Nephron (organoid): ENCODE measurements around the gene BDKRB2.

Experiments
- H3K27ac Mint-ChIP-seq, 3 experiments: 2 replicates each; pipeline ENCODE4 v1.8.0; 2020; ENCODE audit warnings: mixed read lengths in 3 of 3, mild to moderate bottlenecking in 2 of 3, moderate library complexity in 1 of 3
- H3K27me3 Mint-ChIP-seq: 2 replicates; pipeline ENCODE4 v1.8.0; 2021; ENCODE audit warnings: low read depth, mild to moderate bottlenecking, moderate library complexity, mixed read lengths
- H3K36me3 Mint-ChIP-seq: 2 replicates; pipeline ENCODE4 v1.8.0; 2020; ENCODE audit warnings: low read depth, mixed read lengths
- H3K4me1 Mint-ChIP-seq: 2 replicates; pipeline ENCODE4 v1.8.0; 2020; ENCODE audit warnings: mixed read lengths
- H3K4me3 Mint-ChIP-seq, 3 experiments: 2 replicates each; pipeline ENCODE4 v1.8.0; 2020; ENCODE audit warnings: mild to moderate bottlenecking in 3 of 3, mixed read lengths in 3 of 3, moderate library complexity in 2 of 3
- H3K9me3 Mint-ChIP-seq: 2 replicates; pipeline ENCODE4 v1.8.0; 2020; ENCODE audit warnings: mixed read lengths
- CTCF ChIP-seq, 3 experiments: fragments of 200-600 bp; sonication (generic); IDR thresholded peaks; one replicate each; pipeline ENCODE4 v1.5.0; 2021; ENCODE audit warnings: antibody characterized with exemption in 3 of 3; ENCODE audit not compliant: unreplicated experiment in 3 of 3

The BDKRB2 gene

GRCh38 chr14:96274543-96274942 lies 69.9 kb downstream of the BDKRB2 start:
- Mint-ChIP-seq H3K36me3 (peaks cover 8% of the 10 kb centered on the region), H3K4me1 (peaks cover 34% of the 10 kb centered on the region)

GRCh38 chr14:96275177-96276112 lies 70.8 kb downstream of the BDKRB2 start:
- Mint-ChIP-seq H3K27ac (peak overlapping the region in 1 of 3 experiments; percentile 21), H3K36me3 (peaks cover 9% of the 10 kb centered on the region), H3K4me1 (peaks cover 32% of the 10 kb centered on the region), H3K4me3 (no peak overlapping the region), H3K9me3 (peaks cover 20% of the 10 kb centered on the region), H3K27me3 (peaks cover 20% of the 10 kb centered on the region)
- TF ChIP-seq CTCF (IDR thresholded peaks at IDR 0.05; ENCODE audit: unreplicated experiment in 3 of 3) = peak; percentile 97 to 98 (median 98)

More at GRCh38 chr14:96274543-96274942, 69.9 kb downstream of the BDKRB2 start:
- Mint-ChIP-seq H3K4me3 (peak overlapping the region in 1 of 3 experiments; percentile 19), H3K27me3 (peaks cover 20% of the 10 kb centered on the region), H3K27ac (no peak overlapping the region), H3K9me3 (peaks cover 20% of the 10 kb centered on the region)
- TF ChIP-seq CTCF (IDR thresholded peaks at IDR 0.05; ENCODE audit: unreplicated experiment in 3 of 3) = no peak

DNA sequence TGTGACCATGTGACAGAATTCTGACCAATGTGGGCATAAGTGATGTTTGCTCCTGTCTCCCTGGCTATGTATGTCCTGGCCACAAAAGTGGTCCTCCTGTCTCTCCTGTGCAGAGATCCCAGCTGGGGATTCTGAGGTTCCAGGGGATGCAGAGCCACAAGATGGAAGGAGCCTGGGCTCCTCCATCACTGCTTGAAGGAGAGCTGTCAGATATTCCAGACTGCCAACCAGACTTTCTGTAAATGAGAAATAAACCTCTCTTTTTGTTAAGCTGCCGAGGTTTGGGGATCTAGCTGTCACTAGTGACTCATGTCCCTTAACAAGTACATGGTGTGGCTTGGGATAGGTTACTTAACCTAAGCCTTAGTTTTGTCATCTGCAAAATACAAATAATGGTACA lies 73.3 kb downstream of the BDKRB2 start:
- peaks cover 11% of the 10 kb centered on the region for H3K9me3 Mint-ChIP-seq
- no peak overlapping the region for H3K27ac Mint-ChIP-seq

GRCh38 chr14:96279564-96279963 lies 74.9 kb downstream of the BDKRB2 start:
- Mint-ChIP-seq H3K4me3 (no peak overlapping the region), H3K4me1 (peaks cover 25% of the 10 kb centered on the region), H3K27me3 (peaks cover 6% of the 10 kb centered on the region), H3K27ac (no peak overlapping the region), H3K36me3 (peaks cover 13% of the 10 kb centered on the region), H3K9me3 (peaks cover 7% of the 10 kb centered on the region)
- TF ChIP-seq CTCF (IDR thresholded peaks at IDR 0.05; ENCODE audit: unreplicated experiment in 3 of 3) = no peak

More for the DNA sequence above, 73.3 kb downstream of the BDKRB2 start:
- Mint-ChIP-seq H3K27me3 (peaks cover 13% of the 10 kb centered on the region), H3K36me3 (peaks cover 9% of the 10 kb centered on the region), H3K4me1 (peaks cover 32% of the 10 kb centered on the region), H3K4me3 (no peak overlapping the region)
- TF ChIP-seq CTCF (IDR thresholded peaks at IDR 0.05; ENCODE audit: unreplicated experiment in 3 of 3) = no peak

DNA sequence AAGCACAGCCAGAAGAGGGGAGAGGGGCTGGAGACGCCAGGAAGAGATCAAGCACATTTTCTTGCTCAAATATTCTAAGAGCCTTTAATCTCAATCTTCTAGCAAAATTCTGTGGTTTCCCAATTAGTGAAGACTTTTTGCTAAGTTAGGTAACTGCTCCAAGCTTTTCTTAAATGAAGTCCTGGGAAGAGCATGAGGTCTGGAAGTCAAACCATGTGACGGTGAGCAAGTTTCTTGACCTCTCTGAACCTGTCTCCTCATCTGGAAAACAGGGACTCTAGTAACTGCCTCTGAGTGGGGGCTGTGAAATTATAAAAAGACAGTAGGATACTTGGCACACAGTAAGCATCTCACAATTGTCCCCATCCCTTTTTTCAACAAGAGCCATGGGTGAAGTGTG lies 75.5 kb downstream of the BDKRB2 start:
- Mint-ChIP-seq H3K27ac (no peak overlapping the region), H3K4me3 (no peak overlapping the region), H3K4me1 (peaks cover 19% of the 10 kb centered on the region), H3K27me3 (peaks cover 4% of the 10 kb centered on the region), H3K9me3 (peaks cover 7% of the 10 kb centered on the region), H3K36me3 (peaks cover 17% of the 10 kb centered on the region)
- no peak for TF ChIP-seq CTCF (IDR thresholded peaks at IDR 0.05; ENCODE audit: unreplicated experiment in 3 of 3)
